Pancreas (tissue), 10 donors: ENCODE data around the gene CDC73. TPM values are rescaled to one million over a fixed set of nuclear protein-coding genes. Genes with fewer than 3 reads are reported as not detected.

Experiments used
- ATAC-seq, 4 donors: fragments of 200-7000 bp; cut with Tn5 transposase; one replicate each; pipeline versions ENCODE4 v1.8.0 to v1.9.1; 2020; ENCODE audit warnings: mild to moderate bottlenecking in 4 of 4, moderate library complexity in 4 of 4
- DNase-seq, 6 donors: peaks; one replicate each; pipeline ENCODE4 v3.0.0-alpha.2; 2020
- FAIRE-seq: peaks from 2 replicates; lab custom pipeline; 2012; peaks lifted over from hg19 to GRCh38; lab: Jason Lieb, UNC
- H3K27ac ChIP-seq, 4 donors: fragments of 200-600 bp; sonication (generic); 1 replicate in 3 of 4; 2 replicates in 1 of 4; pipeline versions ENCODE4 v1.5.0 to v1.8.0; 2020
- H3K27me3 ChIP-seq, 4 donors: fragments of 200-600 bp; one replicate each; pipeline ENCODE4 v1.8.0; 2021
- H3K36me3 ChIP-seq, 3 donors: fragments of 200-600 bp; sonication (generic) in 1 of 3; one replicate each; pipeline versions ENCODE4 v1.5.0 to v1.8.0; 2020 to 2021
- H3K4me1 ChIP-seq, 3 donors: fragments of 200-600 bp; one replicate each; pipeline ENCODE4 v1.8.0; 2021
- H3K4me3 ChIP-seq, 4 donors: fragments of 200-600 bp; sonication (generic) in 2 of 4; one replicate each; pipeline versions ENCODE4 v1.5.0 to v1.8.0; 2020 to 2021
- H3K9me3 ChIP-seq, 4 donors: fragments of 200-600 bp; one replicate each; pipeline ENCODE4 v1.8.0; 2021
- WGBS, 2 donors: extraction: QIAGEN DNeasy Blood & Tissue Kit; methylation state at CpG; one replicate each; pipeline ENCODE4 v1.1.7; 2013; 5-methylcytosine and 5-hydroxymethylcytosine counted together
- intact Hi-C, 3 donors: fragments of 100-400 bp; cut with DNase I; formaldehyde crosslinking; loops; one replicate each; pipeline versions ENCODE4 v1.11.1 to v1.14.2; 2022
- polyA plus RNA-seq, 2 donors: library from polyadenylated mRNA; stranded (reverse); fragments of 200-250 nt; gene quantifications; one replicate each; pipeline ENCODE4 v1.2.3, GENCODE V29; 2013
- total RNA-seq, 6 donors: library from RNA; stranded (reverse); fragmentation: NEBNext Ultra II Directional in 4 of 6; extraction: Animal tissue kit (Norgen Biotek cat#: 25700) in 4 of 6; gene quantifications; one replicate each; pipeline versions ENCODE4 v1.2.1 to v1.2.4, GENCODE V29; 2021 to 2023
- TF ChIP-seq, protein P1 (sequence below), 4 donors: fragments of 200-600 bp; sonication (generic) in 3 of 4; IDR thresholded peaks; one replicate each; pipeline versions ENCODE4 v1.5.0 to v1.8.0; 2021; ENCODE audit warnings: antibody characterized with exemption in 4 of 4
- donor health status: healthy with polysubstance abuse.
- donor health status: DM: no; HTN: no; CAD: no; lungs with moderate emphysema.
- donor health status: DM: no; HTN: no; CAD: no.
- donor health status: control.
- donor health status: control.
- donor health status: Bipolar disorder and iron deficiency.
- donor health status: DM: yes; HTN: yes; CAD: no.
- donor health status: DM: no; HTN: no; CAD: no.
- donor health status: DM: no; HTN: no; CAD: no.
- donor health status: DM: yes; HTN: yes; CAD: no.

CDC73 gene
- total and polyA plus RNA-seq, 8 donors, result 3.4 to 33.7 (median 21.7) TPM

GRCh38 chr1:193237381-193237978 is 115.6 kb downstream of the CDC73 start:
- H3K27me3 ChIP-seq, result no peaks in the 10 kb centered on the region
- H3K27ac ChIP-seq, result no peak overlapping the region
- TF ChIP-seq, protein P1, sequence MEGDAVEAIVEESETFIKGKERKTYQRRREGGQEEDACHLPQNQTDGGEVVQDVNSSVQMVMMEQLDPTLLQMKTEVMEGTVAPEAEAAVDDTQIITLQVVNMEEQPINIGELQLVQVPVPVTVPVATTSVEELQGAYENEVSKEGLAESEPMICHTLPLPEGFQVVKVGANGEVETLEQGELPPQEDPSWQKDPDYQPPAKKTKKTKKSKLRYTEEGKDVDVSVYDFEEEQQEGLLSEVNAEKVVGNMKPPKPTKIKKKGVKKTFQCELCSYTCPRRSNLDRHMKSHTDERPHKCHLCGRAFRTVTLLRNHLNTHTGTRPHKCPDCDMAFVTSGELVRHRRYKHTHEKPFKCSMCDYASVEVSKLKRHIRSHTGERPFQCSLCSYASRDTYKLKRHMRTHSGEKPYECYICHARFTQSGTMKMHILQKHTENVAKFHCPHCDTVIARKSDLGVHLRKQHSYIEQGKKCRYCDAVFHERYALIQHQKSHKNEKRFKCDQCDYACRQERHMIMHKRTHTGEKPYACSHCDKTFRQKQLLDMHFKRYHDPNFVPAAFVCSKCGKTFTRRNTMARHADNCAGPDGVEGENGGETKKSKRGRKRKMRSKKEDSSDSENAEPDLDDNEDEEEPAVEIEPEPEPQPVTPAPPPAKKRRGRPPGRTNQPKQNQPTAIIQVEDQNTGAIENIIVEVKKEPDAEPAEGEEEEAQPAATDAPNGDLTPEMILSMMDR (IDR thresholded peaks at IDR 0.05), result no peak
- ATAC-seq (no peak), FAIRE-seq (no peak), DNase-seq (no peak)
- no peaks in the 10 kb centered on the region for H3K36me3 ChIP-seq
- H3K4me1 ChIP-seq, result no peaks in the 10 kb centered on the region
- intact Hi-C loops, result no loop called here
- H3K4me3 ChIP-seq, result no peak overlapping the region
- 91 to 92% methylated on average over 15 of the region's 15 CpGs for WGBS, 2 donors
- no peaks in the 10 kb centered on the region for H3K9me3 ChIP-seq

GRCh38 chr1:193240609-193241008 is 118.8 kb downstream of the CDC73 start:
- Histone ChIP-seq H3K27ac (no peak overlapping the region), H3K36me3 (no peaks in the 10 kb centered on the region), H3K4me3 (no peak overlapping the region), H3K27me3 (no peaks in the 10 kb centered on the region), H3K4me1 (no peaks in the 10 kb centered on the region), H3K9me3 (no peaks in the 10 kb centered on the region)
- intact Hi-C loops, result no loop called here
- WGBS, 2 donors, result 96 to 100% methylated on average over 1 of the region's 1 CpG
- TF ChIP-seq, protein P1 (IDR thresholded peaks at IDR 0.05), result no peak
- FAIRE-seq, result no peak
- ATAC-seq, result no peak
- no peak for DNase-seq

GRCh38 chr1:193241132-193241827 is 119.4 kb downstream of the CDC73 start:
- no peak for ATAC-seq
- 93 to 98% methylated on average over 7 of the region's 7 CpGs for WGBS, 2 donors
- no peaks in the 10 kb centered on the region for H3K4me1 ChIP-seq
- no peaks in the 10 kb centered on the region for H3K36me3 ChIP-seq
- H3K9me3 ChIP-seq, result no peaks in the 10 kb centered on the region
- no peak for FAIRE-seq
- H3K4me3 ChIP-seq, result no peak overlapping the region
- H3K27ac ChIP-seq, result no peak overlapping the region
- TF ChIP-seq, protein P1 (IDR thresholded peaks at IDR 0.05), result no peak
- intact Hi-C loops, result no loop called here
- no peak for DNase-seq
- no peaks in the 10 kb centered on the region for H3K27me3 ChIP-seq

- no peak for FAIRE-seq
- 97% methylated on average over 4 of the region's 4 CpGs for WGBS, 2 donors
- H3K4me1 ChIP-seq, result no peaks in the 10 kb centered on the region
- H3K27ac ChIP-seq, result no peak overlapping the region
- H3K4me3 ChIP-seq, result no peak overlapping the region
- no peaks in the 10 kb centered on the region for H3K9me3 ChIP-seq
- TF ChIP-seq, protein P1 (IDR thresholded peaks at IDR 0.05), result no peak
- peak in 1 of 6 donors; percentile 21 for DNase-seq
- no peak for ATAC-seq
- H3K36me3 ChIP-seq, result no peaks in the 10 kb centered on the region
- no peaks in the 10 kb centered on the region for H3K27me3 ChIP-seq
- intact Hi-C loops, result no loop called here
Observed at GRCh38 chr1:193242000-193242399, 120.2 kb downstream of the CDC73 start.

DNA sequence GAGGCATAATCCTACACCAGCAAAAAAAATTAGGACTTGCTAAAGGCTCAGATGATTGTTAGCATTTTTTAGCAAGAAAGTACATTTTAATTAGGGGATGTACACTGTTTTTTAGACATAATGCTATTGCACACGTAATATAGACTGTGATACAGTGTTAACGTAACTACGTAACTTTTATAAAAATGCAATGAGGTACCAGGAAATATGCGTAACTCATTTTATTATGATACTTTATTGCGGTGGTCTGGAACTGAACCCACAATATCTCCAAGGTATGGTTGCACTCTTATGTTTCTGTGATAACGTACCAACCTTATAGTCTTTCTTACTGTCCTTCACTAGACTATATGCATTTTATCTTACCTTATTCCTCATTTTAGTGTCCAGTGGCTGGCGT is 127.4 kb downstream of the CDC73 start:
- Histone ChIP-seq H3K4me3 (no peak overlapping the region), H3K36me3 (peaks cover 0 to 9% (median 8%) of the 10 kb centered on the region in 3 donors), H3K27ac (no peak overlapping the region), H3K4me1 (no peaks in the 10 kb centered on the region), H3K27me3 (no peaks in the 10 kb centered on the region), H3K9me3 (no peaks in the 10 kb centered on the region)
- FAIRE-seq (no peak), ATAC-seq (no peak), DNase-seq (no peak)
- 98% methylated on average over 7 of the region's 7 CpGs for WGBS, 2 donors
- intact Hi-C loops, result no loop called here
- TF ChIP-seq, protein P1 (IDR thresholded peaks at IDR 0.05), result no peak
